ENCODE results near the gene NFIB.

NFIB gene

DNA sequence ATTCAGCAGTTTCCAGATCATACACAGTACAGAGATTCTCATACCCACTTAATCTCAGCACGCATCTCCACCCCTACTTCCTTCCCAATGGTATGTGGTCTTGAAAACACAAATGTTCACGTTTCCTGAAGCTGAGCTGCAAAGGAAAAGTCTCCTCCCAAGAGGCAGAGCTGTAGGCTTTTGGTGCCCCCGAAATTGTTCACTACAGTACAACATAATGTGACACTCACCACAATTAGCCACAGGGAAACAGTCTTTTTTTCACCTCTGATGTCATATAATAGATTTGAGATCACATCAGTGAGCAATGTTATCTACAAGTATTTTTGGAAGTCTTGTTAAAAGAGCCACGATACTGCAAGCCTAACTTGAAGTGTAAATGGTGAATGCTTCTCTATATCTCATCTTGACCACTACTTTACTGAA lies 40.2 kb downstream of the NFIB start:
- Histone ChIP-seq H3K4me2 (ENCODE audit: low read depth, low read length) (no peak overlapping the region), H3K36me3 (replicated peaks; ENCODE audit: insufficient read depth, low read length) (no peaks in the 10 kb centered on the region), H3K4me1 (ENCODE audit: low read length) (no peaks in the 10 kb centered on the region), H3F3A (ENCODE audit: insufficient read depth, low read length) (no peaks in the 10 kb centered on the region), H3K27ac (ENCODE audit: low read length) (no peak overlapping the region), H3K9ac (ENCODE audit: low read length) (no peak overlapping the region), H3K4me3 (ENCODE audit: low read length) (no peak overlapping the region), H3K9me2 (replicated peaks; ENCODE audit: insufficient read depth, low read length) (no peaks in the 10 kb centered on the region), H3K27me3 (replicated peaks; ENCODE audit: insufficient read depth, low read length) (no peaks in the 10 kb centered on the region), H2AFZ (ENCODE audit: low read length) (no peak overlapping the region), H4K20me1 (ENCODE audit: insufficient read depth, low read length) (no peaks in the 10 kb centered on the region), H3K9me3 (replicated peaks; ENCODE audit: insufficient read depth, low read length) (no peaks in the 10 kb centered on the region), H3K79me2 (ENCODE audit: low read length) (no peaks in the 10 kb centered on the region)
- no peak for DNase-seq
- TF ChIP-seq EZH2phosphoT487 (IDR thresholded peaks at IDR 0.05; ENCODE audit: low read length), result no peak
- TF ChIP-seq, protein P1, sequence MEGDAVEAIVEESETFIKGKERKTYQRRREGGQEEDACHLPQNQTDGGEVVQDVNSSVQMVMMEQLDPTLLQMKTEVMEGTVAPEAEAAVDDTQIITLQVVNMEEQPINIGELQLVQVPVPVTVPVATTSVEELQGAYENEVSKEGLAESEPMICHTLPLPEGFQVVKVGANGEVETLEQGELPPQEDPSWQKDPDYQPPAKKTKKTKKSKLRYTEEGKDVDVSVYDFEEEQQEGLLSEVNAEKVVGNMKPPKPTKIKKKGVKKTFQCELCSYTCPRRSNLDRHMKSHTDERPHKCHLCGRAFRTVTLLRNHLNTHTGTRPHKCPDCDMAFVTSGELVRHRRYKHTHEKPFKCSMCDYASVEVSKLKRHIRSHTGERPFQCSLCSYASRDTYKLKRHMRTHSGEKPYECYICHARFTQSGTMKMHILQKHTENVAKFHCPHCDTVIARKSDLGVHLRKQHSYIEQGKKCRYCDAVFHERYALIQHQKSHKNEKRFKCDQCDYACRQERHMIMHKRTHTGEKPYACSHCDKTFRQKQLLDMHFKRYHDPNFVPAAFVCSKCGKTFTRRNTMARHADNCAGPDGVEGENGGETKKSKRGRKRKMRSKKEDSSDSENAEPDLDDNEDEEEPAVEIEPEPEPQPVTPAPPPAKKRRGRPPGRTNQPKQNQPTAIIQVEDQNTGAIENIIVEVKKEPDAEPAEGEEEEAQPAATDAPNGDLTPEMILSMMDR (IDR thresholded peaks at IDR 0.05; ENCODE audit: low read length), result no peak
- no peak for TF ChIP-seq EZH2 (optimal IDR thresholded peaks at IDR 0.05; ENCODE audit: low read depth, low read length)

DNA sequence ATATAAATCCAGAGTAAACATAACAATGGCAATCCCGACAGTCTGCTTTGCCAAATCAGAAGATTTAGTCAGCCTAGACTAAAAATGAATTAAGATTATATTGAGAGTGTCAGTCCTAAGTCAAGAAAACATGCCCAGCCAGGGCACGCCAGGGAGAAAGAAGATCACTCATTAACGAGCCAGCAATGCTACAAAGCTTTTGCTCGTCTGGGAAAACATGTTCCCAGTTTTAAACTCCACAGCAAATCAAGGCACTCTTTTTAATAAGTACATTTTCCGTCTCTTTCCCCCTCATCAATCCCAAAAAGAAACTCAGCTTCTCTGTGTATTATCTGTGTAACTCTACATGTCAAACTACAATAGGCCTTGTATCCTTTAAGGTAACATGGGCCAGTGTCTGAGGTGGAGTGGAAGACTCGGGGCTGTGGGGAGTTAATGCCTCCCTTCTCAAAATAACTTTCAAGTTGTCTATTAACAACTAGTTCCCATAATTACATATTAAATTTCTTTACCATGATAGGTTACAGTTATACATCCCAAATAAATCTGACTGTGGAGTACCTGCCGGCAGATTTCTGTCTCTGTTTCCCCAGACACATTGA lies 40.9 kb downstream of the NFIB start:
- H3K9me2 ChIP-seq (replicated peaks; ENCODE audit: insufficient read depth, low read length), result no peaks in the 10 kb centered on the region
- no peaks in the 10 kb centered on the region for H4K20me1 ChIP-seq (ENCODE audit: insufficient read depth, low read length)
- no peak overlapping the region for H2AFZ ChIP-seq (ENCODE audit: low read length)
- TF ChIP-seq, protein P1 (IDR thresholded peaks at IDR 0.05; ENCODE audit: low read length), result no peak
- TF ChIP-seq EZH2 (optimal IDR thresholded peaks at IDR 0.05; ENCODE audit: low read depth, low read length) (no peak), EZH2phosphoT487 (IDR thresholded peaks at IDR 0.05; ENCODE audit: low read length) (no peak)
- no peak overlapping the region for H3K4me2 ChIP-seq (ENCODE audit: low read depth, low read length)
- no peak overlapping the region for H3K27ac ChIP-seq (ENCODE audit: low read length)
- H3K9me3 ChIP-seq (replicated peaks; ENCODE audit: insufficient read depth, low read length), result no peaks in the 10 kb centered on the region
- H3K79me2 ChIP-seq (ENCODE audit: low read length), result no peaks in the 10 kb centered on the region
- no peaks in the 10 kb centered on the region for H3K4me1 ChIP-seq (ENCODE audit: low read length)
- H3K9ac ChIP-seq (ENCODE audit: low read length), result no peak overlapping the region
- no peaks in the 10 kb centered on the region for H3K27me3 ChIP-seq (replicated peaks; ENCODE audit: insufficient read depth, low read length)
- H3F3A ChIP-seq (ENCODE audit: insufficient read depth, low read length), result no peaks in the 10 kb centered on the region
- no peak overlapping the region for H3K4me3 ChIP-seq (ENCODE audit: low read length)
- DNase-seq, result no peak
- H3K36me3 ChIP-seq (replicated peaks; ENCODE audit: insufficient read depth, low read length), result no peaks in the 10 kb centered on the region

DNA sequence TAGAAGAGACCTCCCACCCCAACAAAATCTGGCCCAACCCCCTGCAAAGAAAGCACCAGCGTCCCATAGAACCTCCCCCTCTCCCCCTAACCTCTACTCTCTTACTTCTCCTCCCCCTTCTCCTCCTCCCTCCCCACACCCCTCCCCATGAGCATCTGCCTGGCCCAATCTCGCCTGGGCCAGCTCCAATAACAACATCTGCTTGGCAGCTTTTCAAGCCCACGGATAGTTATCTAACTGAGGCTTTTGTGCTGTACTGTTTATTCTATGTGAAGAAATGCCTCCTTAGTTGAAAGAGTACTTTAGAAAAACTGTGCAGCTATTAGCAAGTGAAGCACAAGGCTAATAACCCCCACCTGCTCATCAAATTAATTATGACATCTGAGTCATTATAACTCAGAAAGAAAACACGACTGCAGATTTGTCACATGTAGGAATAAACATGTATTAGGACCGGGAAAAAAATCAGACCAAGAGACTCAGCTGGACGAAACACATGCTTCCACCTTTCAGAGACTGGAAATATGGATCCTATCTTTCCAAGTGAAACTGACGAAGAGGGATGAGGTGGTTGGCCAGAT lies 42.8 kb downstream of the NFIB start:
- Histone ChIP-seq H3K4me1 (ENCODE audit: low read length) (no peaks in the 10 kb centered on the region), H3K27ac (ENCODE audit: low read length) (no peak overlapping the region)

More for the DNA sequence above, 42.8 kb downstream of the NFIB start:
- Histone ChIP-seq H2AFZ (ENCODE audit: low read length) (no peak overlapping the region), H3F3A (ENCODE audit: insufficient read depth, low read length) (no peaks in the 10 kb centered on the region), H3K9me2 (replicated peaks; ENCODE audit: insufficient read depth, low read length) (no peaks in the 10 kb centered on the region), H3K4me3 (ENCODE audit: low read length) (no peak overlapping the region), H3K4me2 (ENCODE audit: low read depth, low read length) (no peak overlapping the region), H3K36me3 (replicated peaks; ENCODE audit: insufficient read depth, low read length) (no peaks in the 10 kb centered on the region), H3K9ac (ENCODE audit: low read length) (no peak overlapping the region), H3K9me3 (replicated peaks; ENCODE audit: insufficient read depth, low read length) (no peaks in the 10 kb centered on the region), H3K79me2 (ENCODE audit: low read length) (no peaks in the 10 kb centered on the region), H4K20me1 (ENCODE audit: insufficient read depth, low read length) (no peaks in the 10 kb centered on the region), H3K27me3 (replicated peaks; ENCODE audit: insufficient read depth, low read length) (no peaks in the 10 kb centered on the region)
- DNase-seq, result no peak
- TF ChIP-seq EZH2phosphoT487 (IDR thresholded peaks at IDR 0.05; ENCODE audit: low read length) (no peak), EZH2 (optimal IDR thresholded peaks at IDR 0.05; ENCODE audit: low read depth, low read length) (no peak)
- TF ChIP-seq, protein P1 (IDR thresholded peaks at IDR 0.05; ENCODE audit: low read length), result no peak
